ENCODE measurements around the gene CDC42EP1.

The CDC42EP1 gene

GRCh38 chr22:37558815-37559214, 1.5 kb upstream of the CDC42EP1 start:
- Histone ChIP-seq H3K4me3 (no peak overlapping the region), H3K4me2 (no peak overlapping the region), H3K36me3 (no peaks in the 10 kb centered on the region), H3K9me3 (no peaks in the 10 kb centered on the region), H3K27ac (no peak overlapping the region), H3K4me1 (peaks cover 41% of the 10 kb centered on the region), H3K9ac (no peak overlapping the region), H4K20me1 (peaks cover 14% of the 10 kb centered on the region), H3K27me3 (peaks cover 68% of the 10 kb centered on the region)
- no peak for TF ChIP-seq Cebpa-rat (IDR thresholded peaks at IDR 0.05)

- Histone ChIP-seq H3K27me3 (peaks cover 68% of the 10 kb centered on the region), H3K4me2 (no peak overlapping the region), H4K20me1 (peaks cover 14% of the 10 kb centered on the region), H3K4me3 (no peak overlapping the region), H3K27ac (no peak overlapping the region), H3K36me3 (no peaks in the 10 kb centered on the region), H3K9ac (no peak overlapping the region), H3K9me3 (no peaks in the 10 kb centered on the region), H3K4me1 (peaks cover 48% of the 10 kb centered on the region)
- no peak for TF ChIP-seq Cebpa-rat (IDR thresholded peaks at IDR 0.05)
Measured at GRCh38 chr22:37559521-37559900, 769 bp upstream of the CDC42EP1 start.

DNA sequence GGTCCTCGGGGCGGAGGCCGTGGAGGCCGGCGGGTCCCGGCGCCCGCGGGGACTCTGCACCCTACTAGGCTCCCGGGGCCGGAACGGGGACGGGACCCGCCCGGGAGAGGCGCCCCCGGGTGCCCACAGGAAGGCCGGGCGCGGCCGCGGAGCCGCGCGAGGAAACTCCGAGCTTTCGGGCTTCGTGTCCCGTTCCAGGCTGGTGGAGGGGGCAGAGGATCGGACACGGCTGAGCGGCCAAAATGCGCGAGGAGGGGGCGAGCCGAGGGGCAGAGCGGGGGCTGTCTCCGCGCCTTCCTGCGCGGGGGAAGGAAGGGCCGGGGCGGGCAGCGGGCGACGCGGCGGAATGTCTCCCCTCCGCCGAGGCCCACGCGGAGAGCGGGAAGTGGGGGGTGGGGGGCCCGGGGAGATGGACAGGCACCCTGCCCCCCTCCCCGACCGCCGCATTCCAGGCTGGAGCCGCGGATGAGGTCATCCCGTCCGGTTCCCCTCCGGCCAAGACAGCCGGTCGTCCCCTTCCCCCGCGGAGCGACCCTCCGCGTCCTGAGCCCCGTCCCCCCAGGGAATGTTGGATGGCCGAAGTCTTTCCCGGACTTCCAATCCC, 430 bp downstream of the CDC42EP1 start:
- Histone ChIP-seq H3K9me3 (no peaks in the 10 kb centered on the region), H3K4me1 (peaks cover 55% of the 10 kb centered on the region), H3K27ac (no peak overlapping the region; the same call in 1 of the 2 replicates)

DNA sequence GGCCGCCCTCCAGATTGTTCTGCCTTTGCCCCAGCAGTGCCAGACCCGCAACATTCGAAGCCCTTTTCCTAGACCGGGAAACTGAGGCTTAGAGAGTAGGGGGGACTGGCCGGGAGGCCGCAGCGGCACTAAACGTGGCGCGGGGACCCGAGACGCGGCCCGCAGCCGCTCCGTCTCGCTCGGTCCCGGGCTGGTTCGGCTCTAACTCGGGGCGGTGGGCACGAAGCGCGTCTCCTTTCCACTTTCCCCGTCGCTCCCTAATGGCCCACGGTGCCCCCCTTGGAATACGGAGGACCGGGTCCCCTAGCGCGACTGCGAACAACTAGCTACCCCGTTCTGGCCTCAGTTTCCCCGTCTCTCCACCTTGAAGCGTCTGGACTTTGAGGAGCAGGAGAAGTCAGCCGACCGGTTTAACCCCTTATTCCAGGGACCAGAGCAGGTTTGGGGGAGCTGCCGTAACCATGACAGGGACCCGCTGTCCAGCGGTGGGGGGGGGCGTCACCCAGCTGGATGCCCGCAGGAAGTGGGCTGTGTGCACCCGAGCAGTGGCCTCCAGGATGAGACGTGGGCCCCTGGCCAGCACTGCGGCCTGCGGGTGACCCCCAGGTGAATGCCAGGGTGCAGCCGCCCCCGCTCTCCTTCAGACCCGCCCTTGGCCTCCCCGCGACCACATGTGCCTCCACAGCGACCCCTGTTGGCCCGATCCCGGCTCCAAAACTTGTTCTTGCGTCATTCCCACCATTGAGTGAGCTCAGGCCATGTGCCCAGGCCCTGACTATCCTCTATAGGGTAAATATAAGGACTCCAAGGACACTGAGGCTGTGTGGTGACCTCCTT, 1.1 kb downstream of the CDC42EP1 start:
- no peaks in the 10 kb centered on the region for H3K9me3 ChIP-seq
- H3K36me3 ChIP-seq: no peaks in the 10 kb centered on the region
- peaks cover 62% of the 10 kb centered on the region for H3K4me1 ChIP-seq
- no peak overlapping the region for H3K27ac ChIP-seq
- peak overlapping the region; percentile 62 for H3K4me3 ChIP-seq
- H4K20me1 ChIP-seq: peaks cover 14% of the 10 kb centered on the region
- no peak overlapping the region for H3K9ac ChIP-seq
- TF ChIP-seq Cebpa-rat (IDR thresholded peaks at IDR 0.05): peak; percentile 90
- H3K27me3 ChIP-seq: peaks cover 66% of the 10 kb centered on the region
- peak overlapping the region; percentile 90 for H3K4me2 ChIP-seq

More for the DNA sequence above, 430 bp downstream of the CDC42EP1 start:
- no peak for TF ChIP-seq Cebpa-rat (IDR thresholded peaks at IDR 0.05)
- peaks cover 68% of the 10 kb centered on the region for H3K27me3 ChIP-seq
- H4K20me1 ChIP-seq: peaks cover 14% of the 10 kb centered on the region
- H3K9ac ChIP-seq: peak overlapping the region; percentile 48; the same call in 1 of the 2 replicates
- H3K4me2 ChIP-seq: peak overlapping the region; percentile 90
- peak overlapping the region; percentile 62 for H3K4me3 ChIP-seq
- H3K36me3 ChIP-seq: no peaks in the 10 kb centered on the region

- no peak overlapping the region for H3K9ac ChIP-seq
Measured at GRCh38 chr22:37562049-37562875, 2.0 kb downstream of the CDC42EP1 start.

GRCh38 chr22:37563153-37564081, 3.1 kb downstream of the CDC42EP1 start:
- Histone ChIP-seq H3K4me1 (peaks cover 75% of the 10 kb centered on the region), H3K4me2 (peak overlapping the region; percentile 95), H3K27ac (no peak overlapping the region)

More at GRCh38 chr22:37562049-37562875, 2.0 kb downstream of the CDC42EP1 start:
- no peak overlapping the region; the same call in 1 of the 2 replicates for H3K4me3 ChIP-seq
- H4K20me1 ChIP-seq: peaks cover 21% of the 10 kb centered on the region
- no peak overlapping the region for H3K27ac ChIP-seq
- peak overlapping the region; percentile 90 for H3K4me2 ChIP-seq
- peaks cover 63% of the 10 kb centered on the region for H3K4me1 ChIP-seq
- peaks cover 58% of the 10 kb centered on the region for H3K27me3 ChIP-seq
- no peak for TF ChIP-seq Cebpa-rat (IDR thresholded peaks at IDR 0.05)
- H3K36me3 ChIP-seq: no peaks in the 10 kb centered on the region
- H3K9me3 ChIP-seq: no peaks in the 10 kb centered on the region

DNA sequence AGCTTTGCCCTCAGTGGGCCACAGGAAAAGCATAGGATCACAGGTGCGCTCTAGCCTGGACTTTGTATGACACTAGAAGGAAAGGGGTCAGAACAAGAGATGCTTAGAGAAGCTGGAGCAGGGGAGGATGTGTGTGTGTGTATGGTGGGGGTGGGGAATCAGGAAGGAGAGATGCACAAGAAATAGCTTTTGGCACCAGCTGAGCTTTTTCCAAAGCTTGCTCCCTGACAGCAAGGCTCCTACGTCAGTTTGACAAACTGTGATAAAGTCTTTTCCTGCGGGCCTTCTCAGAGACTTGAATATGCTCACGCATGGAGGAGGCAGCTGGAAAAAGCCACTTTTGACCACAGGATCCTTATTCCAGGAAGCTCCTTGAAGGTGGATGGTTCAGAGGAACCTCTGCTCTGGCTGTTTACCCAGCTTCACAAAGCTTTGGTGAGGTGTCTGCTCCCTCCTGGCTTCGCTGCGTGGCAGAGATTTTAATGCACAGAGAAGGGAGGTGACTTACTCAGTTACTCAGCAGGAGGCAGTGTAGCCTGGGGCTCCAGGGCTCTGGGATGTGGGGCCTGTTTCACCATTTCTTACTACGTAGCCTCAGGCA, 3.9 kb downstream of the CDC42EP1 start:
- Histone ChIP-seq H4K20me1 (peaks cover 21% of the 10 kb centered on the region), H3K4me2 (peak overlapping the region; percentile 95), H3K4me3 (no peak overlapping the region), H3K27me3 (peaks cover 38% of the 10 kb centered on the region), H3K36me3 (no peaks in the 10 kb centered on the region), H3K9ac (no peak overlapping the region), H3K27ac (no peak overlapping the region), H3K4me1 (peaks cover 82% of the 10 kb centered on the region), H3K9me3 (no peaks in the 10 kb centered on the region)
- no peak for TF ChIP-seq Cebpa-rat (IDR thresholded peaks at IDR 0.05)

More at GRCh38 chr22:37563153-37564081, 3.1 kb downstream of the CDC42EP1 start:
- peaks cover 21% of the 10 kb centered on the region for H4K20me1 ChIP-seq
- peaks cover 46% of the 10 kb centered on the region for H3K27me3 ChIP-seq
- H3K4me3 ChIP-seq: no peak overlapping the region
- H3K9ac ChIP-seq: no peak overlapping the region
- no peaks in the 10 kb centered on the region for H3K36me3 ChIP-seq
- no peaks in the 10 kb centered on the region for H3K9me3 ChIP-seq
- TF ChIP-seq Cebpa-rat (IDR thresholded peaks at IDR 0.05): no peak

DNA sequence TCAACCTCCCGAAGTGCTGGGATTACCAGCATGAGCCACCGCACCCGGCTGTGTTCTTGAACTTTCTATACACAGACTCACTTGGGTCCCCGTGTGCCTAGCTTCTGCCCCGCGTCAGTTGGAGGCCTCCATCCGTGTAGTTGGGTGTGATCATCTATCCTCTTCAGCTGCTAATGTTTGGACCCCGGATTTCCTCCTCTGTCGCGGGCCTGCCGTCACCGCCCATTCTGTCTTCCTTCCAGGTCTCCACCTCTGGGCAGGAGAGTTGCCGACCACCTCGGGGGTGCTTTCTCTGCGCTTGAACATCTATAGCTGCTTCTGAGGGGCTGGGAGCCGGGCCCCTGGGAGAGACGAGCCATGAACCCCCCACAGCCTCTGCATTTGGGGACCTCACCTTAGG, 5.5 kb downstream of the CDC42EP1 start:
- no peak for TF ChIP-seq Cebpa-rat (IDR thresholded peaks at IDR 0.05)
- Histone ChIP-seq H3K4me3 (peak overlapping the region; percentile 57), H3K4me1 (peaks cover 83% of the 10 kb centered on the region), H3K27ac (peak overlapping the region; percentile 74), H4K20me1 (peaks cover 15% of the 10 kb centered on the region), H3K9ac (0 out of 2 replicates have a peak overlapping the region, but pooled peaks have one; percentile 57), H3K27me3 (peaks cover 22% of the 10 kb centered on the region), H3K4me2 (peak overlapping the region; percentile 95), H3K36me3 (no peaks in the 10 kb centered on the region), H3K9me3 (no peaks in the 10 kb centered on the region)

Data from BLaER1 (cell line).